Cardiac muscle cell (in vitro differentiated cells and primary cell): ENCODE data around the gene SULF2. TPM values are rescaled to one million over a fixed set of nuclear protein-coding genes. Genes with fewer than 3 reads are reported as not detected.
A peak's percentile ranks its signal among the peaks of the same experiment; 100 is the strongest.

Experiments
- DNase-seq, 2 donors: peaks; one replicate each; pipeline versions ENCODE4 v3.0.0 to v3.0.0-alpha.2; 2010 to 2017; ENCODE audit warnings: low read depth in 1 of 2, low spot score in 1 of 2
- H3K27ac ChIP-seq: fragments of 200-600 bp; sonication (generic); 2 replicates; pipeline ENCODE4 v1.5.1; 2016
- H3K27me3 ChIP-seq: fragments of 200-600 bp; sonication (generic); 2 replicates; pipeline ENCODE4 v1.6.0; 2016; ENCODE audit warnings: control low read depth
- H3K36me3 ChIP-seq: fragments of 200-600 bp; sonication (generic); 2 replicates; pipeline ENCODE4 v1.5.1; 2016; ENCODE audit warnings: control low read depth
- H3K4me1 ChIP-seq: fragments of 200-600 bp; sonication (generic); 2 replicates; pipeline ENCODE4 v1.8.1; 2017; ENCODE audit warnings: low read depth, mild to moderate bottlenecking, mixed run types
- H3K4me3 ChIP-seq: fragments of 200-600 bp; sonication (generic); 2 replicates; pipeline ENCODE4 v1.5.1; 2016; ENCODE audit warnings: mild to moderate bottlenecking
- H3K9me3 ChIP-seq: fragments of 200-600 bp; sonication (generic); 2 replicates; pipeline ENCODE4 v1.5.1; 2017; ENCODE audit warnings: low read depth, mild to moderate bottlenecking, control low read depth
- CTCF ChIP-seq: IDR thresholded peaks from 2 replicates; pipeline ENCODE4 v1.5.1; 2012; ENCODE audit warnings: low read depth, mild to moderate bottlenecking, low read length
- polyA plus RNA-seq: library from polyadenylated mRNA; unstranded; fragments of >200 nt; fragmentation: Nextera tagmentation; extraction: Ambion mirVana; gene quantifications from 2 replicates; pipeline ENCODE4 v1.2.1, GENCODE V29; 2016
- total RNA-seq: library from RNA; depleted of rRNA; stranded (reverse); fragments of >200 nt; gene quantifications from 2 replicates; pipeline ENCODE4 v1.2.3, GENCODE V29; 2016

Gene SULF2
- total and polyA plus RNA-seq, 2 experiments from 2014 or later = 4.2 to 9.6 TPM

- H3K36me3 ChIP-seq = no peaks in the 10 kb centered on the region
- no peak overlapping the region for H3K27ac ChIP-seq
- H3K27me3 ChIP-seq = no peaks in the 10 kb centered on the region
- H3K9me3 ChIP-seq = no peaks in the 10 kb centered on the region
- peak in 1 of 2 donors; percentile 96 for DNase-seq
- no peak for TF ChIP-seq CTCF
- no peak overlapping the region for H3K4me3 ChIP-seq
- H3K4me1 ChIP-seq = no peaks in the 10 kb centered on the region
Measured at GRCh38 chr20:47789764-47790579, 4.7 kb upstream of the SULF2 start.

GRCh38 chr20:47789081-47789763 is 3.9 kb upstream of the SULF2 start:
- Histone ChIP-seq H3K4me3 (no peak overlapping the region), H3K4me1 (no peaks in the 10 kb centered on the region), H3K27me3 (no peaks in the 10 kb centered on the region), H3K36me3 (no peaks in the 10 kb centered on the region), H3K9me3 (no peaks in the 10 kb centered on the region), H3K27ac (no peak overlapping the region)
- peak in 1 of 2 donors; percentile 83 for DNase-seq
- TF ChIP-seq CTCF = no peak

- H3K9me3 ChIP-seq = no peaks in the 10 kb centered on the region
- H3K4me3 ChIP-seq = no peak overlapping the region
- DNase-seq = no peak
- H3K27ac ChIP-seq = no peak overlapping the region
- no peak for TF ChIP-seq CTCF
- no peaks in the 10 kb centered on the region for H3K4me1 ChIP-seq
- peaks cover 4% of the 10 kb centered on the region for H3K27me3 ChIP-seq
- no peaks in the 10 kb centered on the region for H3K36me3 ChIP-seq
Measured at GRCh38 chr20:47788741-47789080, 3.4 kb upstream of the SULF2 start.

- Histone ChIP-seq H3K4me3 (no peak overlapping the region), H3K36me3 (no peaks in the 10 kb centered on the region), H3K27me3 (peaks cover 10% of the 10 kb centered on the region), H3K27ac (no peak overlapping the region), H3K4me1 (no peaks in the 10 kb centered on the region), H3K9me3 (no peaks in the 10 kb centered on the region)
- TF ChIP-seq CTCF = no peak
- DNase-seq = no peak
Measured at GRCh38 chr20:47786765-47787107, 1.5 kb upstream of the SULF2 start.

GRCh38 chr20:47785854-47786764 is 828 bp upstream of the SULF2 start:
- peak; percentile 83 for TF ChIP-seq CTCF
- no peaks in the 10 kb centered on the region for H3K36me3 ChIP-seq
- no peaks in the 10 kb centered on the region for H3K4me1 ChIP-seq
- no peaks in the 10 kb centered on the region for H3K9me3 ChIP-seq
- H3K27me3 ChIP-seq = peaks cover 10% of the 10 kb centered on the region
- H3K4me3 ChIP-seq = peak overlapping the region; percentile 59
- DNase-seq = peak; percentile 85 to 92
- no peak overlapping the region for H3K27ac ChIP-seq
